ENCODE measurements around the gene GPC5. TPM values are rescaled to one million over a fixed set of nuclear protein-coding genes. Genes with fewer than 3 reads are reported as not detected.

The GPC5 gene
- total RNA-seq, 4 donors from 2014 or later = 0.74 to 1.1 TPM; not detected in 2

DNA sequence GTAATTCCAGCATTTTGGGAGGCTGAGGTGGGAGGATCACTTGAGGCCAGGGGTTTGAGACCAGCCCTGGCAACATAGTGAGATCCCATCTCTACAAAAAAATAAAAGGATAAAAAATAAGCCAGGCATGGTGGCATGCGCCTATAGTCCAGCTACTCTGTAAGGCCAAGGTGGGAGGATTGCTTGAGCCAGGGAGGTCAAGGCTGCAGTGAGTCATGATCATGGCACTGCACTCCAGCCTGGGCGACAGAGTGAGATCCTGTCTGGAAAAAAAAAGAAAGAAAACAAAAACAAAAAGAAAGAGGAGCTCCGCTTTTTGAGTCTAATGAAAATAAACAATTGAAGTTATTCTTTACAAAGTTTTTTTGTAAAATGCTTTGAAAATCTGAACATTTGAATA is 326.2 kb downstream of the GPC5 start:
- TF ChIP-seq CTCF (IDR thresholded peaks at IDR 0.05) = no peak
- DNase-seq (ENCODE audit: low spot score) (no peak), ATAC-seq (ENCODE audit: low FRiP score) (no peak)

DNA sequence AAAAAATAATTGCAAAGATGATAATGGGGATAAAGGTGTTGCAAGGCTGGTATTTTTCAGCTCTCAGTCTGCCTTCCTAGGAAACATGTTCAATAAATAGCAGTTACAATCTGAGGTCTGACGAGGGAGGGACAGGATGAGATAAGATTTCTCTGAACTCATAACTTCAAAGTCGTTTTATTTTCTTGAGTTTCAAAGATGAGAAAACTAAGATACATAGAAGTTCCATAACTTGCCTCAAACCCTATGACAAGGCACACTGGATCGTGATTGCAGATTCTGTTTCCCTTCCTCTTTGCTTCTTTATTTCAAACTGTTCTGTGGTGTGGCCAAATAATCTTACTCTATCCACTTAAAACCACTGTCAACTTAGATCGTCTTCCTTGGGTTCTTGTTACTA is 327.2 kb downstream of the GPC5 start:
- TF ChIP-seq CTCF (IDR thresholded peaks at IDR 0.05) = no peak
- ATAC-seq (ENCODE audit: low FRiP score) (no peak), DNase-seq (ENCODE audit: low spot score) (no peak)

DNA sequence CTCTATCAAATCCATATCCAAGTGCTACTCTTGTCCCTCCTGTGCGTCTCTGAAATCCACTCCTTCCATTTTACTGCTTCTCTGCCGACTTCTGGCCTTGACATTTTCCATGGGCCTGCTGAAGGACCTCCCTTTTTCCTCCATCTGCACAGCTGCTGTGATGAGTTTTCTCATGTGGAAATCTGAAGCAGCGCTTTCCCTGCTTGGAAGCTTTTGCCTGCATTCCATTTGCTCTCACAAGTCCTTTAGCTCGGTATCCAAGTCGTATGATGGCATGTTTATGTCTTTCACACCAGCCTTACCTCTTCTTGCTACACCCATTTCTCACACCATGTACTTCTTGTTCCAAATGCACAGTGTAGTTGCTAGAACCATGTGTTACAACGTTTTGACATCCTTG is 328.2 kb downstream of the GPC5 start:
- no peak for TF ChIP-seq CTCF (IDR thresholded peaks at IDR 0.05)
- ATAC-seq (ENCODE audit: low FRiP score) (no peak), DNase-seq (ENCODE audit: low spot score) (no peak)

DNA sequence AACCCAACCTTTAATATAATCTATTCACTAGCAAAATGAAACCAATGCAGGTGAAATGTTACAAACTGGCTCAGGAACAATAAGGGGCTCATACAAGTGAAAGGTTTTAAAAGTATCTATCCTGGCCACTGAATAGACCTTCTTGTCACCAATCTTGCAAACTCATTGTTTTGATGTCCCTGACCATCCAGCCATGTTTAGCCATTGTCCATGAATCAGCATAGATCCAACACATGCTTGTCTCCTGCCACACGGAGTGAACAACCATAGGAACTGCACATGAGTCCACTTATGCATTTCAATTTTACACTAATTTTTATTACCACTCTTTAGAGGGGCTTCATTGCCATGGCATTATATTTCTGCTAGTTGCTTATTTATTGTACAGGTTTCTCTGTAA is 331.4 kb downstream of the GPC5 start:
- ATAC-seq (ENCODE audit: low FRiP score) (no peak), DNase-seq (ENCODE audit: low spot score) (no peak)
- no peak for TF ChIP-seq CTCF (IDR thresholded peaks at IDR 0.05)

DNA sequence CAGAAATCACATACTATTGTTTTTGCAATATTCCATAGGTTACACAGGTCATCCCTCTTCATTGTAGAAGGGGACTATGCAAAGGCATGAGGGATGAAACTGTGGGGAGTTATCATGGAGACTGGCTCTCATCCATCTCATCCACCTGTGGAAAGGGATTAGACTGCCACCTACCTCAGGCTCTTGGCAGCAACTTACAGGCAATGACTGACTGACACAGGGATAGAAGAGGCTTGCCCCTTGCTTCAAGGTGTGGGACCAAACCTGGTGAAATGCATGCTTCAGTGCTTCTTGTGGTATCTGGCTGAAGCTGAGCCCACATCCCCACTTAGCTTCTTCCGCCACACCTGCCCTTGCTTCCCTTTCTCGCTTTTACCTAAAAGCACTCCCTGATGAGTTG is 341.3 kb downstream of the GPC5 start:
- no peak for DNase-seq (ENCODE audit: low spot score)
- no peak for ATAC-seq (ENCODE audit: low FRiP score)
- TF ChIP-seq CTCF (IDR thresholded peaks at IDR 0.05) = no peak

DNA sequence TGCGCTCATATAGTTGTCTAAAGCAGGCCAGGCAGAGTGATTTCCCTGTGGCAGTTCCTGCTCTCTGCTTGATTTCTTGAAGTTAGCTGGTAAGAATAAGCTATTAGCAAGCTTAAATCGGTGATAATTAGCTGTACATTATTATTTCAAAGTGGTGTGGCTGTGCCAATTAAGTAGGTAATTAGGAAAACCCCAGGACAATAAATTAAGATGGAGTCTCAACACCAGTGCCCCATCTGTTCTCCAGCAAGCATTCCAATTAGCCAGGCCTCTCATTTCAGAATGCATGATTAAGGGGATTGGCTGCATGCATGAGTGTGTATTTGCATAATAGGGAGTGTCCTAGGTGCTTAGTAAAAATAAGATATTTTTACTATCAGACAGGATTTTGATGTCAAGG is 342.3 kb downstream of the GPC5 start:
- DNase-seq (ENCODE audit: low spot score) (no peak), ATAC-seq (ENCODE audit: low FRiP score) (no peak)
- no peak for TF ChIP-seq CTCF (IDR thresholded peaks at IDR 0.05)

DNA sequence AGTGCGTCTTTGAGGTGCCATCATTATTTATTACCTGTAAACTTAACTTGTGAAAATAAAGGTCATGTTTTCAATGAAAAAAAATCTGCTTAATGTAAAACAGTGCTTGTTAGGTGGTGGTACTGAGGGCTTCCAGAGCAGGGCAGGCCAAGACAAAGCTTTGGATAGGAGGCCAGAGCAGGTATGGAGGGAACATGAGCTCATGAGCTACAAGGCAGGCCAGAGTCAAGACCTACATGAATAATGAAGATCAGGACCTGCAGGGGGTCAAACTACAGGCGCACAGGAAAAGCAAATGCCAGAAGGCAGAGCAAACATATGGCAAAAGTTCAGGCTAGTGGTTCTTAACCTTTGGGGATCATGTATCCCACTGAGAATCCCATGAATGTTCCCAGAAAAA is 343.5 kb downstream of the GPC5 start:
- DNase-seq (ENCODE audit: low spot score) = no peak
- no peak for TF ChIP-seq CTCF (IDR thresholded peaks at IDR 0.05)
- ATAC-seq (ENCODE audit: low FRiP score) = no peak
